Immature natural killer cell (primary cell): Measurements from ENCODE around the gene RUBCNL. TPM values are rescaled to one million over a fixed set of nuclear protein-coding genes. Genes with fewer than 3 reads are reported as not detected.
A peak's percentile ranks its signal among the peaks of the same experiment; 100 is the strongest.

Source experiments
- DNase-seq, 3 donors: peaks; one replicate each; pipeline ENCODE4 v3.0.0; 2022; ENCODE audit warnings: mixed read lengths in 1 of 3
- H3K27ac Mint-ChIP-seq, 6 donors: one replicate each; pipeline ENCODE4 v1.8.0; 2020; ENCODE audit warnings: mixed read lengths in 6 of 6, mild to moderate bottlenecking in 5 of 6, inconsistent platforms in 4 of 6, moderate library complexity in 3 of 6
- H3K27me3 Mint-ChIP-seq, 3 donors: one replicate each; pipeline ENCODE4 v1.8.0; 2020 to 2021; ENCODE audit warnings: low read depth in 3 of 3, mild to moderate bottlenecking in 3 of 3, mixed read lengths in 3 of 3, moderate library complexity in 3 of 3, inconsistent platforms in 1 of 3
- H3K36me3 Mint-ChIP-seq, 3 donors: one replicate each; pipeline ENCODE4 v1.8.0; 2020; ENCODE audit warnings: mixed read lengths in 3 of 3, inconsistent platforms in 2 of 3, mild to moderate bottlenecking in 2 of 3
- H3K4me1 Mint-ChIP-seq, 2 donors: one replicate each; pipeline ENCODE4 v1.8.0; 2020; ENCODE audit warnings: inconsistent platforms in 2 of 2, mild to moderate bottlenecking in 2 of 2, mixed read lengths in 2 of 2, moderate library complexity in 1 of 2
- H3K4me3 Mint-ChIP-seq, 5 donors: one replicate each; pipeline ENCODE4 v1.8.0; 2020; ENCODE audit warnings: mild to moderate bottlenecking in 5 of 5, mixed read lengths in 5 of 5, inconsistent platforms in 3 of 5, moderate library complexity in 3 of 5
- H3K9me3 Mint-ChIP-seq, 6 donors: one replicate each; pipeline ENCODE4 v1.8.0; 2020; ENCODE audit warnings: mild to moderate bottlenecking in 6 of 6, mixed read lengths in 6 of 6, inconsistent platforms in 4 of 6, moderate library complexity in 3 of 6
- polyA plus RNA-seq, 3 donors: library from polyadenylated mRNA; unstranded; fragments of 300-500 nt; fragmentation: Illumina TruSeq; gene quantifications; one replicate each; pipeline ENCODE4 v1.2.3, GENCODE V29; 2021

The RUBCNL gene
- polyA plus RNA-seq, 3 donors from 2014 or later, result 0.57 TPM; not detected in 2

DNA sequence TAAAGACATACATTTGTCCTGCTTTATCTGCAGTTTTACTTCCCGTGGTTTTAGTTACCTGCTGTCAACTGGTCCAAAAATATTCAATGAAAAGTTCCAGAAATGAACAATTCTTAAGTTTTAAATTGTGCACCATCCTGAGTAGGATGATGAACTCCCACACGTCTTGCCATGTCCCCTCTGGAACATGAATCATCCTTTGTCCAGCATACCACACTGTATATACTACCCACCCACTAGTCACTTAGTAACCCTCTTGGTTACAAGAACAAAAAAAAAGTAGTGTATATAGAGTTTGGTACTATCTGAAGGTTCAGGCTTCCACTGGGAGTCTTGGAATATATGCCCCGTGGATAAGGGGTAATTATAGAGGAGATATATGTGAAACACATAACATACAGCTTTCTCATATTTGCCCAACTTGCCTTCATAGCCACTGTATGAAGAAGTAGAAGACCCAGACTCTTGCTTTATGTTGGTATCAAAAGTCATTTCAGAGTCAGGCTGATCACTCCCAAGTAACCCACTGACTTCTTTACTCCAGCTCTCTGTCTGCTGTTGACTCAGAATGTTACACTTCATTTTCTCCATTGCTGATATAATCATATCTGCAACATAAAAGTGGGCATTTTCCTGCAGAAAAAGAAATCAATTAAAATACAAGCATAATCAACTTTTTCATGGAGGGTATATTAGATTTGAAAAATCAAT, 19.3 kb downstream of the RUBCNL start:
- H3K4me1 Mint-ChIP-seq, result no peaks in the 10 kb centered on the region
- no peak overlapping the region for H3K27ac Mint-ChIP-seq

GRCh38 chr13:46361276-46361934, 25.6 kb downstream of the RUBCNL start:
- no peak overlapping the region for H3K27ac Mint-ChIP-seq
- no peaks in the 10 kb centered on the region for H3K9me3 Mint-ChIP-seq
- no peaks in the 10 kb centered on the region for H3K4me1 Mint-ChIP-seq
- H3K4me3 Mint-ChIP-seq, result no peak overlapping the region
- DNase-seq, result no peak
- peaks cover 0 to 3% (median 3%) of the 10 kb centered on the region in 3 donors for H3K27me3 Mint-ChIP-seq
- no peaks in the 10 kb centered on the region for H3K36me3 Mint-ChIP-seq

More for the DNA sequence above, 19.3 kb downstream of the RUBCNL start:
- Mint-ChIP-seq H3K4me3 (no peak overlapping the region), H3K27me3 (peaks cover 0 to 13% (median 5%) of the 10 kb centered on the region in 3 donors), H3K9me3 (no peaks in the 10 kb centered on the region), H3K36me3 (no peaks in the 10 kb centered on the region)
- DNase-seq, result no peak

- H3K4me1 Mint-ChIP-seq, result no peaks in the 10 kb centered on the region
- H3K9me3 Mint-ChIP-seq, result no peaks in the 10 kb centered on the region
- no peak overlapping the region for H3K4me3 Mint-ChIP-seq
- no peaks in the 10 kb centered on the region for H3K36me3 Mint-ChIP-seq
- DNase-seq, result no peak
- H3K27me3 Mint-ChIP-seq, result peaks cover 0 to 3% (median 1%) of the 10 kb centered on the region in 3 donors
- H3K27ac Mint-ChIP-seq, result no peak overlapping the region
These were observed 26.4 kb downstream of the RUBCNL start for GRCh38 chr13:46360604-46361003.

GRCh38 chr13:46359714-46360113, 27.3 kb downstream of the RUBCNL start:
- no peak overlapping the region for H3K27ac Mint-ChIP-seq
- no peak for DNase-seq
- H3K27me3 Mint-ChIP-seq, result peaks cover 0 to 3% (median under 1%) of the 10 kb centered on the region in 3 donors
- no peaks in the 10 kb centered on the region for H3K36me3 Mint-ChIP-seq
- H3K4me1 Mint-ChIP-seq, result no peaks in the 10 kb centered on the region
- H3K9me3 Mint-ChIP-seq, result no peaks in the 10 kb centered on the region
- H3K4me3 Mint-ChIP-seq, result no peak overlapping the region

- Mint-ChIP-seq H3K27me3 (peaks cover 0 to 3% (median 0%) of the 10 kb centered on the region in 3 donors), H3K4me3 (no peak overlapping the region), H3K36me3 (no peaks in the 10 kb centered on the region), H3K4me1 (no peaks in the 10 kb centered on the region), H3K27ac (no peak overlapping the region), H3K9me3 (no peaks in the 10 kb centered on the region)
- no peak for DNase-seq
These were observed 31.0 kb downstream of the RUBCNL start for GRCh38 chr13:46355901-46356590.

DNA sequence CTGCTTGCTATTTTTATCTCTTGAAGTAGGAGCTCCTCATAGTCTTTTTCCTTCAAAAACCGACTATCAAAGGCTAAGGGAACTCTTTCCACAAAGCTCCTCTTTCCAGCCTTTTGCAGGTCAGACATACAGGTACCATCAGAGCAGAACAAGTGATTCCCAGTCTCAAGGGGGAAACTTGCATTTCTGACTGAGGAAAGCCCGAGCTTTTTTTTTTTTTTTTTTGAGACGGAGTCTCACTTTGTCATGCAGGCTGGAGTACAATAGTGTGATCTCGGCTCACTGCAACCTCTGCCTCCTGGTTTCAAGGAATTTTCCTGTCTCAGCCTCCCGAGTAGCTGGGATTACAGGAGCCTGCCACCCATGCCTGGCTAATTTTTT, 32.0 kb downstream of the RUBCNL start:
- H3K27me3 Mint-ChIP-seq, result peaks cover 0 to 8% (median 0%) of the 10 kb centered on the region in 3 donors
- H3K4me1 Mint-ChIP-seq, result no peaks in the 10 kb centered on the region
- no peak overlapping the region for H3K27ac Mint-ChIP-seq
- H3K9me3 Mint-ChIP-seq, result no peaks in the 10 kb centered on the region
- no peak overlapping the region for H3K4me3 Mint-ChIP-seq
- no peak for DNase-seq
- H3K36me3 Mint-ChIP-seq, result no peaks in the 10 kb centered on the region

GRCh38 chr13:46354156-46355087, 32.6 kb downstream of the RUBCNL start:
- H3K4me3 Mint-ChIP-seq, result no peak overlapping the region

DNA sequence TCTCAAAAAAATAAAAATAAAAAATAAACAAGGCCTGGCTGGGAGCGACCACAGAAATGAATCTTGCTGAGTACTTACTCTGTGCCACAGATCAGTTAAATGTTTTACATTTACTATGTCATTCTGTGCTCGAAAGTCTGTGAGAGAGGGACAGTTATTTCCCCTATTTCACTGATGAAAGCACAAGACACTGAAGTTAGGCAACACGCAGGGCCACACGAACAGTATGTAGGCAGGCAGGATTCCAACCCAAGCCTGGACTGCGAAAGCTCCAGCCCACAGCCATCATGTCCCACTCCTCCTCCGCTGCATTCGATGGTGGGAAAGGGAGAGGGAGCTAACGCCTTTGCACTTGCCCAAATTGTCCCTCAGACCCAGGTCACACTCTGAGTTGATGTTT, 34.2 kb downstream of the RUBCNL start:
- Mint-ChIP-seq H3K27ac (peak overlapping the region in 1 of 6 donors; percentile 13), H3K4me3 (no peak overlapping the region), H3K27me3 (peaks cover 0 to 6% (median 0%) of the 10 kb centered on the region in 3 donors), H3K4me1 (no peaks in the 10 kb centered on the region), H3K36me3 (no peaks in the 10 kb centered on the region), H3K9me3 (no peaks in the 10 kb centered on the region)
- no peak for DNase-seq

More at GRCh38 chr13:46354156-46355087, 32.6 kb downstream of the RUBCNL start:
- Mint-ChIP-seq H3K27ac (peak overlapping the region in 1 of 6 donors; percentile 29), H3K36me3 (no peaks in the 10 kb centered on the region), H3K27me3 (peaks cover 0 to 8% (median 0%) of the 10 kb centered on the region in 3 donors), H3K9me3 (no peaks in the 10 kb centered on the region), H3K4me1 (no peaks in the 10 kb centered on the region)
- no peak for DNase-seq

GRCh38 chr13:46350003-46350402, 37.0 kb downstream of the RUBCNL start:
- no peaks in the 10 kb centered on the region for H3K4me1 Mint-ChIP-seq
- no peaks in the 10 kb centered on the region for H3K9me3 Mint-ChIP-seq
- H3K36me3 Mint-ChIP-seq, result no peaks in the 10 kb centered on the region
- no peak overlapping the region for H3K27ac Mint-ChIP-seq
- DNase-seq, result no peak
- peaks cover 0 to 9% (median 2%) of the 10 kb centered on the region in 3 donors for H3K27me3 Mint-ChIP-seq
- H3K4me3 Mint-ChIP-seq, result no peak overlapping the region

- no peak overlapping the region for H3K27ac Mint-ChIP-seq
- H3K9me3 Mint-ChIP-seq, result no peaks in the 10 kb centered on the region
- H3K4me3 Mint-ChIP-seq, result no peak overlapping the region
- DNase-seq, result no peak
- H3K4me1 Mint-ChIP-seq, result no peaks in the 10 kb centered on the region
- no peaks in the 10 kb centered on the region for H3K36me3 Mint-ChIP-seq
- peaks cover 0 to 9% (median 2%) of the 10 kb centered on the region in 3 donors for H3K27me3 Mint-ChIP-seq
These were observed 38.1 kb downstream of the RUBCNL start for GRCh38 chr13:46348961-46349360.

GRCh38 chr13:46347277-46347676, 39.8 kb downstream of the RUBCNL start:
- Mint-ChIP-seq H3K4me1 (no peaks in the 10 kb centered on the region), H3K4me3 (no peak overlapping the region), H3K9me3 (no peaks in the 10 kb centered on the region), H3K27ac (no peak overlapping the region), H3K36me3 (no peaks in the 10 kb centered on the region), H3K27me3 (peaks cover 0 to 9% (median 2%) of the 10 kb centered on the region in 3 donors)
- DNase-seq, result no peak

- no peaks in the 10 kb centered on the region for H3K9me3 Mint-ChIP-seq
- peaks cover 0 to 9% (median 2%) of the 10 kb centered on the region in 3 donors for H3K27me3 Mint-ChIP-seq
- H3K4me1 Mint-ChIP-seq, result peaks cover 0 to 2% of the 10 kb centered on the region in 2 donors
- no peak overlapping the region for H3K27ac Mint-ChIP-seq
- H3K36me3 Mint-ChIP-seq, result no peaks in the 10 kb centered on the region
- H3K4me3 Mint-ChIP-seq, result no peak overlapping the region
- no peak for DNase-seq
These were observed 41.2 kb downstream of the RUBCNL start for GRCh38 chr13:46345866-46346265.

- DNase-seq, result no peak
- Mint-ChIP-seq H3K27ac (no peak overlapping the region), H3K36me3 (no peaks in the 10 kb centered on the region), H3K4me1 (peaks cover 0 to 6% of the 10 kb centered on the region in 2 donors), H3K4me3 (no peak overlapping the region), H3K9me3 (no peaks in the 10 kb centered on the region), H3K27me3 (peaks cover 0 to 5% (median 2%) of the 10 kb centered on the region in 3 donors)
These were observed 41.7 kb downstream of the RUBCNL start for GRCh38 chr13:46345398-46345797.
